CD4-positive, alpha-beta T cell treated with Interleukin-15 for 1 hour (primary cell): Measurements from ENCODE around the gene HAAO.
A peak's percentile ranks its signal among the peaks of the same experiment; 100 is the strongest.

Experiments used
- DNase-seq: peaks from one replicate; pipeline ENCODE4 v3.0.0-alpha.2; 2020

Gene HAAO

DNA sequence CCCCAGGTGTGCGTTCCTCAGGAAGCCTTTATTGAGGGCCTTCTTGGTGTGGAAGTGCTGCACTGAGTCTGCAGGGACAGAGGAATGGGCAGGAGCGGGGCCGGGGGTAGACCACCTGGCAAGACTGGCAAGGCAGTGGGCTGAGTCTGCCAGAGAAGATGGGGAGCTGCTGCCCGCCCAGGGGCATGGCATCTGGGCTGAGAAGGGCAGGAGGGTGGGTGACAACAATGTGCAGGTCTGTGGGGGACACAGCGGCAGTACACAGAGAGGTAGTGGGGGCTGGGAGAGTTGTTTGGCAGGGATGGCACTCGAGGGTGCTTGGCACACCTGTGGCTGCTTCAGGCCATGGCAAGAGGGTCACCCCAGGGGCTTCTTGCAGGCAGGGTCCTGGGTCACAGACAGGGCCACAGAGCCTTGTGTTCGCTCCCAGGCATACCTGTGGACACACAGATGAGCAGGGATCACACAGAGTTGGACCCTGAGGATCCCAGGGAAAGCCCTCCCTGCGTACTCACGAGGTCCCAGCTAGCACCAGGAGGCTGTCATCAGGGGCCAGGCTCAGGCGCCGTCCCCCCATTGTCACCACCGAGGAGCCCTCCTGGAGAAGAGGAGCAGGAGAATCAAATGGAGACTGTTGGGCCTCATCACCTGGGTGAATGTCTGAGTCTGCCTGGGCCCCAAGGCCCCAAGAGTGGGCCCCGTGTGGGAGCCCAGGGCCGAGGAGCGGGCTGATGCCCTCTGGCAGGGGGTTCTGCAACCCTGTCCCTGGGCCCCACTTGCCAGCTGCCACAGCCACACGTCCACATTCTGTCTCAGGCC lies 25.1 kb downstream of the HAAO start:
- no peak for DNase-seq

DNA sequence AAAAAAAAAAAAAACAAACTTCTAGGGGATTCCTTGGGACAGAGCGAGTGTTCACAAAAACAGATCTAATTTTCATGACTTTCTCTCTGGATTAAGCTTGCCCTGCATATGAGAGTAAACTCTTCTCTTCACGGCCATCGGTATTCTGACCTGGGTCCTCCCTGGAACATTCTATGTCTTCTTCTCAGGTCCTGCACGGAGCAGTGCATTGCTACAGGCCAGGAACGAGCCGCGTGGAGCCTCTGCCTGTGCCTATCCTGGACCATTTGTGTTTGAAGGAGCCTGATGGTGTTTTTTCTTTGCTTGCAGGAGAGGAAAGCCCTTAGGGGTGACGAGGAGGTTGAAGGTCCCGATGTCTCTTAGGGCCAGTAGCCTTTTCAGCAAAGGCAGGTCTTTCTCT lies 26.7 kb downstream of the HAAO start:
- DNase-seq: no peak

DNA sequence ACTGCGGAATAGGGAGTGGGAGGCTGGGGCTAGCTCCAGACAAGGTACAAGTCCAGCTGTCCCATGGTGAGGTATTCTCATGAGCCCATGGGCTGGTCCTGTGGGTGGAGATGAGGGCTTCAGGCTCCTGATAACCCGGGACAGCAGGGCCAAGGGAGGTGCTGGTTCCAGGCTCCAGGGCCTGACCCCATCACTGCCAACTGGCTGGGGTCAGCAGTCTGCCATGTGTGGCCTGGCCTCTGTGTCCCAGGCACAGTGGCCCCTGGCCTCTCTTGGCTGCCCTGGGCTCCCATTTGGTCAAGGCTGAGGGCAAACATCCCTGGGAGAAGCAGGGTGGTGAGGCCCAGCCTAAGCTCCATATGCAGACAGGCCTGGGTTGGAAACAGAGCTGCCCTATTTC lies 27.5 kb downstream of the HAAO start:
- no peak for DNase-seq

DNA sequence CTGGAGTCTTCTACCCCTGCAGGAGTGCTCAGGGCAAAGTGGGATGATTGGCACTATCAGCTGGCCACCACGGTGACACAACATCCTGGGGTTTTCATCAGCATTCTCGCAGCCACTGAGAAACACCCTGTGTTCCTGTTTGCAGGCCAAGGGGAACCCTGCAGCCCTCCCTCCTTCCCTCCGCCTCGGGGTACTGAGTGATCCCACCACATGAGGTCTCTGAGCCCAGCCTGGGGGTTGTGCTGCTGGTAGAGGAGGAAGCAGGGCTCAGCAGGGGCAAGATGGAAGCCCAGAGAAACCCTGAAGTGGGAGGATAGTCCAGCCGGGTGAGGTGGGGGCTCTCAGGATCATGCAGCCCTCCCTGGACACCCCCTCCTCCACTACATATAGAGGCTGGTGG lies 28.3 kb downstream of the HAAO start, which contains the start of gene OXER1:
OXER1 (minus strand) TSS at position 40 of the 400 bp plus-strand sequence. CDS start 73 bp downstream, outside the sequence.
- peak; percentile 43 for DNase-seq

DNA sequence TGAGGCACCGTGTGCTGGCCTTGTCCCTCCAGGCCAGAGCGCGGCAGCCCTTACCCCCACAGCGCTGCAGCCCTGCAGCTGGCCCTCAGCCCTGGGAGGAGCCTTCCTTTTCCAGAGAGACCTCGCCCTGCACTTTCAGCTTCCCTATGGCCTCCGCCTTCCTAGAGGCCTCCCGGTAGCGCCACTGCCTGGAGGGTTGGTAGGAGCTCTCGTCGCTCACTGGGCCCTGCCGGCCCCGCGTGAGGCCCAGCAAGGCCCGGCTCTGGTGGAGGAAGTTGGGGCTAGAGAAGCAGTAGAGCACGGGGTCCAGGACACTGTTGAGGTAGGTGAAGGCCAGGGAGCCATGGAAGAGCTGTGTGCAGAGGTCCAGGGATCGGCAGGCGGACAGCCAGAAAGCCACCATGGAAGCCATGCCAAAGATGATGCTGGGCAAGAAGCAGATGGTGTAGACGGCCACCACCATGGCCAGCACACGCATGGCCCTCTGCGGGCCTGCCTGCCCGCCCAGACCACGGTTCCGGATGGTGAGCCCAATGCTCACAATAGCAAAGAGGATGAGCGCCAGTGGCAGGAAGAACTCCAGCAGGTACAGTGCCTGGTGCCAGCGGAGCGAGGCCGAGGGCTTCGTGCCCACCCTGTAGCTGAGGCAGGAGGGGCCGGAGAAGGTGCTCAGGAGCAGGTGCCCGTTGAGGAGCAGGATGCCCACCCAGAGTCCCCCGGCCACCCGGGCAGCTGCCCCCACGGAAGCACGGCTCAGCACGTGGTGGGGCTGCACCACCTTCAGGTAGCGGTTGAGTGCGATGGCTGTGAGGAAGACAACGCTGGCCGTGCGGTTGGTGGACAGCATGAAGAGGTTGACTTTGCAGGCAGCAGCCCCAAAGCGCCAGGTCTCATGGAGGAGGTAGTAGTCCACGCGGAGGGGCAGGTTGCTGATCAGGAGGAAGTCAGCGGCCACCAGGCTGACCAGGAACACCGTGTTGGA lies 29.3 kb downstream of the HAAO start:
- no peak for DNase-seq

DNA sequence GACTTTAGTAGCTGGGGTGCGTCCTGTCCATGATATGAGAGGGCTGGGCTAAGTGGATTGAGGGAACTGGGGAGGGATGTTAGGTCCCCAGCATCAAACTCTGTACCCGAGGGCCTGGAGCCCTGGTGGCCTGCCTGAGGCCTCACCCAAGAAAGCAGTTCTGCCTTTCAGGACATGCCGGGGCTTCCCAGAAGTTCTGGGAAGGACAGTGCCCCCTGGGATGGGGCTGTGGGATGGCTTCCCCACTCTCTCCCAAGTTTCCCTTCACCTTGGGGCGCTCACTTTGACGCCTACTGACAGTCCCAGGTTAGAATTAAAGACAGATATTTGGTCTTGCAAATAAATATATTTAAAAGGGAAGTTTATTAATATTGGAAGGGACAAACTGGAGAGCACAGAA lies 30.2 kb downstream of the HAAO start:
- DNase-seq: no peak

DNA sequence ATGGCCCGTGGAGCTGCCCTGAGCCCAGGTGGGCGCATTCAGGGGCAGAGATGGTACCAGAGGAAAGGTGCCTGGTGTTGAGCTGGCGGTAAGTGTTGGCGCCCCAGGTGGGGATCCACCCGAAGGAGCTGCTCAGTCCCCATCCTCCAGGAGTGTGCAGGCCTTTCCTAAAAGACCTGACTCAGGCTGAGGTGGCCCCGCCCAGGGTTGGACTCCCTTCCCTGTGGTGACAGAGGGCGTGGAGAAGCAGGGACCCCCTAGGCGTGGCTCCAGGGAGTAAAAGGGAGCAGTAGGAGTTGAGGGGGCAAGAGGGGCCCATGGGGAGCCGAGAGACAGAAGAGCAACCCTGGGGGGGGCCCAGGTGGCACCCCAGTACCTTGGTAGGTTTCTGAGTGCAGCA lies 30.8 kb downstream of the HAAO start:
- DNase-seq: no peak

DNA sequence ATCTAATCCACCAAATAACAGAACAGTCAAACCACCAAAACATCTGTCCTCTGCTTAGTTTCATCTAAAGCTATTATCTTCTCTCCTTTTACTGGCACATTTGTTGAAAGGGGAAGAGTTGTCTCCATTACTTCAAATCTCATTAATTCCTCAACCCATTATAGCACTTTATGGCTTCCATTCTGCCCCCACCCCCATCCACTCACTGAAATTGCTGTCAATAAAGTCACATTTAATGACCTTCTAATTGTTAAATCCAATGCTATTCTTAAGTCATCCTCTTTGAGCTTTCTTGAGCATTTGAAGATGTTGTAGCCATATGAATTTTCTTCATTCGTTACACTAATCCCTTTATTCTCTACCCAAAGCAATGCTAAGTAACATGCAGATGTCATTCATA lies 33.6 kb downstream of the HAAO start:
- DNase-seq: no peak

DNA sequence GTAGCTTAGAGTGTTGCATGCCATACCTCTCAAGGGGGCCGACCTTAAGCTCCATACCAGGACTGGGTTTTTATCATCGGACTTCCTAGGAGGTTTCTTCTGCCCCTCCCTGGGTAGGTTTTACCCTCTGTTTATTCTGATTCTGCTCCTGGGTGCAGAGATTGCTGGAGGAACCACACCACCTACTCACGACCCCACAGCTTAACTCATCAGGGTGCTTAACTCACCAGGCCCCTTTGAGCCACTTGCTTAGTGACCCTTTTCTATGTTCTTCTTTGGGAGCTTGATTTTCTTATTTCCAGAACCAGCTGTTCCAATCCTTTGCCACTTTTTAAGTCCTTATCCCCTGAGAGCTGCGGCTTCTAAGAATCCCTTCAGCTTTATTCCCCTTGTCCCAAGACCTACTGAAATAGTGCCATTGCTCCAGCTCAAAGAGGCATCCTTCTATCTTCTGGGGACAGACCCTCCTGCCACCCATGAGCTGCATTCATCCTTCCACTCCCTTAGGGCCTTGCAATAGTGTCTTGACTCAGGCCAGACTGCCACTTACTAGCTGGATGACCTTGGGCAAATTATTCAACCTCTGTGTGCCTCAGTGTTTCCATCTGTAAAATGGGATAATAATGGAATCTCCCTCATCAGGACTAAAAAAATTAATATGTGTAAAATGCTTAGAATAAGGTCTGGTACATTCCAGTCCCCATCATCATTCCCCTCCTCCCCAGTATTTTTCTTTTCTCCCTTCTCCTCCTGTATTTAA lies 34.2 kb downstream of the HAAO start:
- DNase-seq: no peak

DNA sequence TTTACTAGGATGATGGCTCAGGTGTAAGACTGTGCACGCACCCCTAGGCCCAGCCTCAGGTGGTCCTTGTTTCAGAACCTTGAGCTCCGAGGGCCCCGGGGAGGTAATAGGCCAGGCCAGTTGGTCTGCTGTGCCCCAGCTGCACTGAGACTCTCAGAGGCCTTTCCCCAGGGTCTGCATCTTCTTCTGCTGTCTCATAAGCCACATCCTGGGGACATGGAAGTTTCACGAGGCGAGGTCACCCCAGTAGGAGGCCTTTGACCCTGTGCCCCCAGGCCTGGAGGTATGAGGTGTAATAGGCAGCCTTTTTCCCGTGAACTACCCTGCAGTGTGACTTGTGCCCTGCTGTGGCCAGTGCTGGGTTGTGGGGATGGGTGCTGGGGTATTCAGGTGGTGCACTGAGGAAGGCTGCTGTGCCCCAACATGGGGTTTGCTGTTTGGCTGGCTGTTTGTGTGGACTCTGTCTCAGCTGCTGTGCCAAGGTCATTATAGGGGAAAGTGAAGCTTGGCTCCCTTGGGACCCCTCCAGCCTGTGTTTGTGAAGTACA lies 35.3 kb downstream of the HAAO start:
- DNase-seq: no peak

DNA sequence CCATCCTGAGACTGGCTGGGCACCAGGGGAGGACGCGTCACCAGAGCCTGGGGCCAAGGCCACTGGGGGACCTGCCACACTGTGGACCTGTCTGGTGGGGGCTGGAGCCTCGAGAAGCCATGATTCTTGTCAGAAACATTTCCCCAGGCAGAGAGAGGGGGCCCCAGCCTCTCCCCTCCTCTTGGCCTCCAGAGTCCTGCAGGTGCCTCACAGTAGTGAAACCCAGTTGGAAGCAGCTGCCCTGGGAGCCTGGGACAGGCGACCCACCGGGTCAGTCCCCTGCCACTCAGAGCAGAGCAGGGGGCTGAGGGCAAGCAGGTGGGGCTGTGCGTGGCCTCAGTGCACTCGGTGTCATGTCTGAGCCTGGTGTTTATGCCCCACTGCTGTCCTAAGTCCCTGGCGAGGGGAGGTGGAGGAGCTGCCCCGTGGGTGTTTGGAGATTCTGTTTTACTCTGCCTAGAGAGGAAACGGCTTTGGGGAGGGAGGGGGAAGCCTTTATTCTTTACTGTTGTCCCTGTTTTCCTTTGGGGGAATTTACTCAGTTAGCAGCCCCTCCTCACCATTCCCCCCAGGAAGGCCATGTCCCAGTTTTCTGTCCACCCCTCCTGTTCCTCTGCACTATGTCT lies 36.1 kb downstream of the HAAO start:
- DNase-seq: no peak

DNA sequence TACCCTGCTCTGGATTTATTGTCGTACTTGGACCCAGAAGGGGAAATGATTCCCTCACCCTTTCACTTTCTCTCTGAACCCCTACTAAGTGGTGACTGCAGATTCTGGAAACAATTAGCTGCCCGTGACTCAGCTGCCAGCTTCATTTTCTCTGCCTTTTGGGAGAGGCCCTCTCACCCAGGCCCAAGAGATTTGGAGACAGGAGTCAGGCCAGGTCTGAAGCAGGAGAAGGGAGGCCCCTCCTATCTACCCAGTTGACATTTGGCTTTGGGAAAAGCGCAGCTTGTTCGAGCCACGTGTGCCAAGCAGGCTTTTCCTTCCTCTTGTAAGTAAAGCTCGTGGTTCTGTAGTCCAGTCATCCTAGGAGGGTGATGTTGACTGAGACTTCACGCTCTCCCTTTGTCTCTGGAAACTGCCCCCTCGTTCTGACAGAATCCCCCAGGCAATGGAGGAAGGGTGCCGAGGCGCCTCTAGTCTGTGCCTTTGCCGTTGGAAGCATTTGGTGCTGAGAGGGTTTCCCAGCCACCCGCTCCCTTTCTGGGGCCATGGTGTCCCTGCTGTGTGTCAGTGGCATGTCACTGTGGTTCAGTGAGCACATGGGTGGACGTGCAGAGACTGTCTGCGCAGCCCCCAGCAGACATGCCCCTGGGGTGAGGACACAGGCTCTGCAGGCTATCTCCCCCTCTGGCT lies 37.0 kb downstream of the HAAO start:
- no peak for DNase-seq

DNA sequence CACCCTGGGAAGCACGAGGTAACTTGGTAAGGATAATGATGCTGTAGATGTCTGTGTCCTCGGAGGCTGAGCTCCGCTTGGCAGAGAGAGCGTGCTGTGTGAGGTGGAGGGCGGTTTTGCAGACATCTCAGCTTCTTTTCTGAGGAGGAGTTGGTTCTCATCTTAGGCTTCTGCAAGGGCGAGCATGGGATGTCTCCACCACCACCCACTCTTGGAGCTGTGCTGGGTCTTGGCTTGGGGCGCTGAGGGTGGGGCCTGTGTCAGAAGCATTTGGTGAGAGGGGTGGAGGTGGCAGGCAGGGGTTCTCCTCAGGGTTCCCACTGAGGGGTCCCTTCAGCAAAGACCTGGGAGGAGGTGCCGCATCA lies 37.6 kb downstream of the HAAO start:
- no peak for DNase-seq

DNA sequence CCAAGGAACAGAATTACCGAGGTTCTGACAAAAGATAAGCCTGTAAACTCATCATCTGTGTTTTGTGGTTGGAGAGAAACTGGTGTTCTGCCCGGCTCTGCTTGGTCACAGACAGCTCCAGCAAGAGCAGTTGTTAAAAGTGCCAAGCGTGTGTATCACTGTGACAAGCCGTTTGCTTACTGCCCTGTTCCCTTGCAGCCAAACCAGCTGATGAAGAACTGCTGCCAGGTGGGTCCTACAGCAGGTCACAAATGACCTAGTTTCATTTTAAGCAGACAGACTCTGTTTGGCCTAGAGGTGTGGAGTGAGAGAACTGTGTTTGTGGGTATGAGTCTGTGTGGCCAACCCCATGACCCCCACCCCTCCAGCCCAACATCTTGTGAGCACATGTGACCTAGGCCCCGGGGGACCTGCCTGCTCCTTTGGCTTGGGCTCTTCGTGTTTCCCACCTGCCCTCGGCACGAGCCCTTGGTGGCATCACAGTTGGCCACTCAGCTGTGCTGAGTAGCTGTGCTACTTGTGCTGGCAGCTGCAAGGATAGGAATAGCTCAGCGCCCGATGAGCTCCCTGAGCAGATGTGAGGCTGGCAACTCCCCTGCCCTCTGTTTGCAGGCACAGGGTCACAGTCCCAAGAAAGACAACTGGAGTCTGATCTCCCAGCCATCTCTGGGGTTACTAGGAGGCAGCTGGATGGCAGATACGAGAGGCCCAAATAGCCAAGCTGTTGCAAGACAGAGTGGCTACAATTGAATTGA lies 38.2 kb downstream of the HAAO start:
- DNase-seq: peak; percentile 47

DNA sequence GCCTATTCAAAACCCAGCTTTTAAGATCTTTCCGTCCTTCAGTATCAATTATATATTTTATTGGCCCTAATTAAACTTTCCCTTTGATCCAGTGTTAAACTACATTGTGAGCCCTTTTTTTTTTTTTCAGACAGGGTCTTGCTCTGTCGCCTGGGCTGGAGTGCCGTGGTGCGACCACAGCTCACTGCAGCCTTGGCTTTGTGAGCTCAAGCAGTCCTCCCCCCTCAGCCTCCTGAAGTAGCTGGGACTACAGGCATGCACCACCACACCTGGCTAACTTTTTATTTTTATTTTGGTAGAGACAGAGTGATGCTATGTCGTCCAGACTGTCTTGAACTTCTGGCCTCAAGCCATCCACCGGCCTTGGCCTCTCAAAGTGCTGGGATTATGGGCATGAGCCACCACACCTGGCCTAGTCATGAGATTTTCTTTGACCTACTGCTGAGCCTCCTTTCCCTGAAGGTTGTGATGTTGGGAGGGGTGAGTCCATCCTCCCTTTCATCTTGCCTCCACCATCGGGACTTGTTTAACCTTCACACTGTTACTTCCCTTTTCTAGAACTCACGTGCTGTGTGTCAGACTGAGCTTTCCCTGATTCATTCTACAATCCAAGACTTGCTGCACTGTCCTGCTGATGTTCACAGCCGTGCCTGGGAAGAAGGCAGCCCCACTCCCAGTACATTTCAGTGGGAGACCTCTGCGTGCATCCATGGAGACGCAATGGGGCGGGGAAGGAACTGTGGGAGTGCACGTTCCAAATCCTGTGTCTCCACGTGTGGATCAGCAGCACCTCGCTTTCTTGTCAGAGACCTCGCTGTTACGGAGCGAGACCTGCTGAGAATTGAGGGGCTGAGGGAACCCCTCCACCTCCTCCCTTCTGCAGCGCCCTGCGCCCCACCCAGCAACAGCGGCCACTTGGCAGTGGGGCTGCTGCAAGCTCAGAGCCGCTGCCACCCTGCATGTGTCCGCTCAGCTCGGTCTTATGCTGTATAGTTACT lies 39.3 kb downstream of the HAAO start:
- no peak for DNase-seq

DNA sequence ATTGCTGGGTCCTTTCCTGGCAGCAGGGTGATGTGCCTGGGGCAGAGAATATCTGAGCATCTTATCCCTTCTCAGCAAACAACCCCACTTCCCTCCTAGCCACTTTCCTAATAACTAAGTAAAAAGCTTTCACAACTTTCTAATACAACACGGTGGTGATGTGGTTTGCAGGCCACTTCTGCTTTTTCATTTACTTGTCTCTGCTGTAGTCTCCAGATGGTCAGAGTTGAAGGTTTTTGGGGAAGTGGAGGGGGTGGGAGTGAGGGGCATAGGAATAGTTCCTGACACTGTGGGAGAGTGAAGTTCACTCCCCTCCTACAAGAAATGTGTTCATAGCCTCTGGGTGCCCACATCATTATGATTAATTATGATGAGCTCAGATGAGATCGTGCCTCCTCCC lies 40.1 kb downstream of the HAAO start:
- peak; percentile 66 for DNase-seq

DNA sequence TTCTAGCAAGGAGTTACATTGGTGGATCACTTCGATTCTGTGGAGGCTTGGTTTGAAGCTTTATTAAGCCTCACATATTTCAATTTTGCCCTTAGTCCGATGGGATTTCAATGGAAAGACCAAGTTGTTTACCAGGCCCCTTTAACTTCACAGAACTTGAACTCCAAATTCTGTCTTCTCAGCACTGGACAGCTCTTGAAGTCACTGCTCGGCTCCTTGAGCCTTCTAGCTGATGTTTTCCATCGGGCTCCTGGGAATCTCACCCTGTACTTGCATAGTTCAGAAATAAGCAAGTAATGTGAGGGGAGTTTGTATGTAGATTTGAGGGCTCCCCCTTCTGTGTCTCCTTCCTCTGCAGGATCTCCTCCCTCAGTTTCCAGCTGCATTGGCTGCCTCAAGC lies 43.5 kb downstream of the HAAO start:
- DNase-seq: no peak

DNA sequence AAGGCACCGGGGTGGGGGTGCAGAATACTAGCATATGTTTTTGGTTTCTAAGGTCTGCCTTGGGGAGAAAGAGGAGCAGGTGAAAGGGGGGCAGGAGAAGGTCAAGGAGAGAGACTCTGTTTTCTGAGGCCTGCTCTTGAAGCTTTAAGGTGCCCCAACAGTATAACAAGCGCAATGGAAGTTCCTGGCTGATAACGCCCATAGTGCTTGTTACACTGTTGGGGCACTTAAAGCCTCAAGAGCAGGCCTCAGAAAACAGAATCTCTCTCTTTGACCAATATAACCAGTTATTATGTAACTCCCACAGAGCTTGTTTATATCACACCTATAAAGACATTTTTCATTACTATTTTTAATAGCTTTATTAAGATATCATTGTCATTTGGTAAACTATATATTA lies 45.0 kb downstream of the HAAO start:
- no peak for DNase-seq

DNA sequence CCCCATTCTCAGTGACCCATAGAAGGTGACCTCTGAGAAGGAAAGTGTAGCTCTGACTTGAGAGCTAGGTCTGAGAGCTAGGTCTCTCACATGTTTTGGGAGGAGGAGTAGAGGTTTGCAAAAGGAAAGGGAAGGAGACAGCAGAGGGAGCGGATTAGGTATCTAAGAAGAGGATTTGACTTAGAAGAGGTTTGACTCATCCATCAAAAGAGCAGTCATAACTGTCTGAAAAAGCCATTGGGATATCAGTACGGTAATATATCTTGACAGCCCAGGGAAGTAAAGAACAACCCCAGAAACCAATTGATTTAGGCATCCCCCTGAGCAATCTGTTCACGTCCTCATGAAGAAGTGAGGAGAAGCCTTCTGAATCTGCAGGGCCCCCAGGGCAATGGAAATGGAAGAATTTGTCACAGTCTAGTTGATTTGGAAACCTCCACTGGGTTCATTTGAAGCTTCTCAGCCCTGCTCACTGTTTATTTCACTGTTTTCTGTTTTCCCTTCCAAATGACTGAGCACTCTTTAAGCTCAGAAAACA lies 47.8 kb downstream of the HAAO start:
- no peak for DNase-seq

DNA sequence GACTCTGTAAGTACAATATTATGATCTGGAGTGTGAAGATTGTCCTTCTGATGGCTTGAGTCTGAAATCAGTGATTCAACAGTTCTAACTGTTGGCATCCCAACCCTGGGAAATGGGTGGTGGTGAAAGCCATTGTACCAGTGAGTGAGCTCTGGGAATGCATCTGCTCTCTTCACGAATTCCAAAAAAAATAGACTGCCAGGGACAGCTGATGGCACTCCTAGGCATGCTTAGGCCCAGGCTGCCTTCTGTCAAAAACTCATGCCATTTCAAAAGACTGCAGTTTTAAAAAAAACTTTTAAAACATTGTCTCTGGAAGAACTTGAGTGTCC lies 48.8 kb downstream of the HAAO start:
- no peak for DNase-seq
